IMR-90 (cell line): Measurements from ENCODE around the gene CYB5A. TPM values are rescaled to one million over a fixed set of nuclear protein-coding genes. Genes with fewer than 3 reads are reported as not detected.

Experiments
- ATAC-seq: fragments of 200-7000 bp; cut with Tn5 transposase; 2 replicates; pipeline ENCODE4 v1.9.1; 2020; ENCODE audit warnings: low read depth, mild to moderate bottlenecking, moderate library complexity
- BruUV-seq: library from RNA; stranded (reverse); fragments of 400-500 nt; replicated peaks from 2 replicates; lab custom pipeline; 2021; lab: Mats Ljungman, UMichigan
- CTCF ChIA-PET: fragments of 300-600 bp; formaldehyde crosslinking; extraction: SDS; loops from one replicate; lab custom pipeline; 2021; ENCODE audit warnings: antibody characterized with exemption; lab: Yijun Ruan, JAX
- POLR2A ChIA-PET: fragments of 300-600 bp; sonication (Branson Sonifier 250); formaldehyde crosslinking; loops from one replicate; lab custom pipeline; 2022; ENCODE audit warnings: antibody characterized with exemption; ENCODE audit not compliant: unreplicated experiment; lab: Charles Lee
- DNase-seq: peaks from one replicate; pipeline ENCODE4 v3.0.0; 2013
- H2AFZ ChIP-seq: replicated peaks from 2 replicates; pipeline ENCODE3; 2013; ENCODE audit warnings: low read length, mild to moderate bottlenecking; ENCODE audit not compliant: poor library complexity
- H2AK5ac ChIP-seq: 2 replicates; pipeline ENCODE4 v1.6.1; 2013; ENCODE audit warnings: low read depth, low read length, inconsistent platforms
- H2AK9ac ChIP-seq: replicated peaks from 2 replicates; pipeline ENCODE3; 2013; ENCODE audit warnings: mild to moderate bottlenecking, low read depth, low read length, moderate library complexity; ENCODE audit not compliant: poor library complexity
- H2BK120ac ChIP-seq: 2 replicates; pipeline ENCODE4 v1.6.1; 2013; ENCODE audit warnings: low read depth, low read length, inconsistent platforms
- H2BK15ac ChIP-seq: 3 replicates; pipeline ENCODE4 v1.6.1; 2013; ENCODE audit warnings: low read depth, low read length, inconsistent platforms
- H2BK20ac ChIP-seq: 2 replicates; pipeline ENCODE4 v1.6.1; 2013; ENCODE audit warnings: low read depth, mild to moderate bottlenecking, inconsistent platforms, low read length, moderate library complexity
- H2BK5ac ChIP-seq: 2 replicates; pipeline ENCODE4 v1.6.1; 2013; ENCODE audit warnings: mild to moderate bottlenecking, low read depth, low read length, inconsistent platforms; ENCODE audit not compliant: poor library complexity, severe bottlenecking
- H3K14ac ChIP-seq: replicated peaks from 2 replicates; pipeline ENCODE4 v1.6.1; 2013; ENCODE audit warnings: low read depth, low read length, inconsistent platforms
- H3K18ac ChIP-seq: 2 replicates; pipeline ENCODE4 v1.6.1; 2013; ENCODE audit warnings: low read depth, low read length, control low read depth
- H3K23ac ChIP-seq: 2 replicates; pipeline ENCODE4 v1.6.1; 2013; ENCODE audit warnings: low read depth, low read length, inconsistent platforms
- H3K27ac ChIP-seq: 2 replicates; pipeline ENCODE4 v1.5.1; 2013; ENCODE audit warnings: mild to moderate bottlenecking, control low read depth, low read length; ENCODE audit not compliant: insufficient read depth
- H3K27me3 ChIP-seq: 2 replicates; pipeline ENCODE4 v1.6.1; 2013; ENCODE audit warnings: low read length; ENCODE audit not compliant: control insufficient read depth, insufficient read depth
- H3K36me3 ChIP-seq: 2 replicates; pipeline ENCODE4 v1.6.1; 2013; ENCODE audit warnings: low read length, mixed read lengths; ENCODE audit not compliant: control insufficient read depth, insufficient read depth
- H3K4ac ChIP-seq: 2 replicates; pipeline ENCODE4 v1.6.1; 2013; ENCODE audit warnings: low read depth, low read length, inconsistent platforms
- H3K4me1 ChIP-seq: 2 replicates; pipeline ENCODE4 v1.6.1; 2013; ENCODE audit warnings: low read length, mixed read lengths; ENCODE audit not compliant: control insufficient read depth, insufficient read depth
- H3K4me2 ChIP-seq: 2 replicates; pipeline ENCODE4 v1.6.1; 2013; ENCODE audit warnings: low read depth, mild to moderate bottlenecking, control low read depth, low read length, moderate library complexity
- H3K4me3 ChIP-seq: 2 replicates; pipeline ENCODE4 v1.5.1; 2013; ENCODE audit warnings: low read depth, mild to moderate bottlenecking, control low read depth, low read length, moderate library complexity; ENCODE audit not compliant: insufficient read depth
- H3K56ac ChIP-seq: 2 replicates; pipeline ENCODE4 v1.6.1; 2013; ENCODE audit warnings: low read length, inconsistent platforms; ENCODE audit not compliant: insufficient read depth; ENCODE audit errors: extremely low read depth
- H3K79me1 ChIP-seq, 2 experiments: 2 replicates each; pipeline ENCODE4 v1.6.1; 2013; ENCODE audit warnings: low read length in 2 of 2, inconsistent platforms in 1 of 2, low read depth in 1 of 2
- H3K9ac ChIP-seq: 2 replicates; pipeline ENCODE4 v1.6.1; 2013; ENCODE audit warnings: low read depth, low read length, control low read depth
- H3K9me1 ChIP-seq: 2 replicates; pipeline ENCODE4 v1.6.1; 2013; ENCODE audit warnings: low read length, inconsistent platforms; ENCODE audit not compliant: insufficient read depth
- H3K9me3 ChIP-seq: 2 replicates; pipeline ENCODE4 v1.6.1; 2013; ENCODE audit warnings: low read length; ENCODE audit not compliant: control insufficient read depth, insufficient read depth
- H4K20me1 ChIP-seq: 2 replicates; pipeline ENCODE4 v1.6.1; 2013; ENCODE audit warnings: low read length, inconsistent platforms; ENCODE audit not compliant: insufficient read depth
- H4K5ac ChIP-seq: 2 replicates; pipeline ENCODE4 v1.6.1; 2013; ENCODE audit warnings: mild to moderate bottlenecking, low read depth, low read length, control low read depth
- H4K8ac ChIP-seq, 2 experiments: 2 replicates each; pipeline ENCODE4 v1.6.1; 2013; ENCODE audit warnings: low read depth in 2 of 2, low read length in 2 of 2, control low read depth in 1 of 2, inconsistent platforms in 1 of 2
- H4K91ac ChIP-seq: 2 replicates; pipeline ENCODE4 v1.6.1; 2013; ENCODE audit warnings: low read depth, low read length, inconsistent platforms; ENCODE audit not compliant: insufficient read depth
- BHLHE40 ChIP-seq: fragments of 150-350 bp; IDR thresholded peaks from 2 replicates; pipeline ENCODE4 v1.6.1; 2016; ENCODE audit warnings: mild to moderate bottlenecking, low read depth, low read length
- CEBPB ChIP-seq: IDR thresholded peaks from 2 replicates; pipeline ENCODE4 v1.6.1; 2012; ENCODE audit warnings: low read depth, low read length, improper control_type of control experiment
- FOS ChIP-seq: fragments of 150-350 bp; IDR thresholded peaks from 2 replicates; pipeline ENCODE4 v1.6.1; 2016; ENCODE audit warnings: low read depth, low read length
- MAFK ChIP-seq: IDR thresholded peaks from 2 replicates; pipeline ENCODE4 v1.6.1; 2012; ENCODE audit warnings: low read depth, low read length, improper control_type of control experiment
- MAZ ChIP-seq: IDR thresholded peaks from 2 replicates; pipeline ENCODE4 v1.6.1; 2012; ENCODE audit warnings: low read depth, mild to moderate bottlenecking, low read length, improper control_type of control experiment, moderate library complexity, borderline replicate concordance
- MXI1 ChIP-seq: IDR thresholded peaks from 2 replicates; pipeline ENCODE4 v1.6.1; 2012; ENCODE audit warnings: low read depth, mild to moderate bottlenecking, low read length, moderate library complexity, borderline replicate concordance
- NFE2L2 ChIP-seq: fragments of 150-350 bp; IDR thresholded peaks from 2 replicates; pipeline ENCODE4 v1.6.1; 2016; ENCODE audit warnings: low read depth, mild to moderate bottlenecking, low read length
- RAD21 ChIP-seq: IDR thresholded peaks from 2 replicates; pipeline ENCODE4 v1.6.1; 2012; ENCODE audit warnings: low read length, improper control_type of control experiment
- RCOR1 ChIP-seq: IDR thresholded peaks from 2 replicates; pipeline ENCODE4 v1.6.1; 2012; ENCODE audit warnings: mild to moderate bottlenecking, low read length, improper control_type of control experiment; ENCODE audit not compliant: insufficient replicate concordance
- RFX5 ChIP-seq: IDR thresholded peaks from 2 replicates; pipeline ENCODE4 v1.8.0; 2012; ENCODE audit warnings: low read depth, mild to moderate bottlenecking, low read length, moderate library complexity
- SMC3 ChIP-seq: fragments of 150-350 bp; IDR thresholded peaks from 2 replicates; pipeline ENCODE4 v1.6.1; 2016; ENCODE audit warnings: low read depth, mild to moderate bottlenecking, antibody characterized with exemption, low read length, moderate library complexity
- USF2 ChIP-seq: fragments of 150-350 bp; IDR thresholded peaks from 2 replicates; pipeline ENCODE4 v1.6.1; 2017; ENCODE audit warnings: mild to moderate bottlenecking, antibody characterized with exemption, low read length, low read depth
- WGBS, 2 experiments: methylation state at CpG; one replicate each; pipeline versions ENCODE4 v1.1.5 to v1.1.7; 2013; ENCODE audit warnings: missing lambda C conversion rate in 2 of 2; ENCODE audit not compliant: insufficient read length in 1 of 2; ENCODE audit errors: extremely low coverage in 2 of 2; 5-methylcytosine and 5-hydroxymethylcytosine counted together
- dilution Hi-C: fragments of 300-500 bp; cut with HindIII; formaldehyde crosslinking; loops from one replicate; pipeline ENCODE4 v1.14.3; 2018; ENCODE audit warnings: low sequenced_read_pairs; ENCODE audit not compliant: unreplicated experiment
- in situ Hi-C: fragments of 300-500 bp; cut with MboI; formaldehyde crosslinking; loops from 3 replicates; pipeline ENCODE4 v1.14.3; 2019; ENCODE audit warnings: low sequenced_read_pairs, inconsistent platforms, mixed read lengths
- intact Hi-C: fragments of 100-400 bp; cut with micrococcal nuclease; formaldehyde crosslinking; loops from 2 replicates; pipeline ENCODE4 v1.10.0; 2022
- polyA plus RNA-seq, 3 experiments: library from polyadenylated mRNA; depleted of rRNA; stranded (reverse); fragments of >200 nt; gene quantifications; 2 replicates each; pipeline ENCODE4 v1.2.3, GENCODE V29; 2012; ENCODE audit warnings: low replicate concordance in 1 of 3
- total RNA-seq: library from RNA; depleted of rRNA; stranded (reverse); fragments of >200 nt; gene quantifications from 2 replicates; pipeline ENCODE4 v1.2.3, GENCODE V29; 2012

CYB5A gene
- total and polyA plus RNA-seq, 2 of the 4 experiments (the other 2 are of a cell fraction) = 13.4 to 47.9 TPM

GRCh38 chr18:74242438-74243096 is 49.2 kb downstream of the CYB5A start:
- Histone ChIP-seq H2AK9ac (no peak overlapping the region), H2AFZ (no peak overlapping the region), H2AK5ac (no peak overlapping the region), H3K9me1 (no peaks in the 10 kb centered on the region), H3K56ac (no peak overlapping the region), H4K5ac (no peak overlapping the region), H3K18ac (no peak overlapping the region), H3K4ac (no peak overlapping the region), H2BK20ac (no peak overlapping the region), H4K8ac (no peak overlapping the region), H4K20me1 (no peaks in the 10 kb centered on the region; the same call in 1 of the 2 replicates), H3K4me2 (no peak overlapping the region), H3K4me1 (no peaks in the 10 kb centered on the region), H2BK15ac (no peak overlapping the region), H3K36me3 (no peaks in the 10 kb centered on the region), H3K79me1 (no peaks in the 10 kb centered on the region), H3K9me3 (no peaks in the 10 kb centered on the region), H2BK5ac (no peak overlapping the region), H3K9ac (no peak overlapping the region), H4K91ac (no peak overlapping the region), H3K14ac (no peak overlapping the region), H3K23ac (no peak overlapping the region), H3K27ac (no peak overlapping the region), H2BK120ac (no peak overlapping the region), H3K4me3 (no peak overlapping the region), H3K27me3 (peaks cover 17% of the 10 kb centered on the region)
- in situ Hi-C loops (no loop called here), intact Hi-C loops (no loop called here), dilution Hi-C loops (no loop called here)
- CTCF ChIA-PET = no interaction called here
- BruUV-seq = no TSS peak
- POLR2A ChIA-PET = no interaction called here
- 85% methylated on average over 4 of the region's 17 CpGs; no CpG with 5 or more reads in 1 of the 2 experiments for WGBS, 2 experiments
- no peak for ATAC-seq
- TF ChIP-seq RCOR1 = no peak
- no peak for TF ChIP-seq MXI1
- TF ChIP-seq MAFK = no peak
- TF ChIP-seq FOS = no peak
- TF ChIP-seq CEBPB = no peak
- no peak for TF ChIP-seq NFE2L2
- TF ChIP-seq MAZ = no peak
- no peak for TF ChIP-seq RAD21
- no peak for TF ChIP-seq SMC3
- no peak for TF ChIP-seq BHLHE40
- no peak for TF ChIP-seq USF2
- TF ChIP-seq RFX5 = no peak
- no peak for DNase-seq
